Osteoblast (primary cell): ENCODE measurements around the gene DAPK3. TPM values are rescaled to one million over a fixed set of nuclear protein-coding genes. Genes with fewer than 3 reads are reported as not detected.
"Not testable (repeated sequence)": the region's sequence is repeated elsewhere in the genome, so short reads cannot be mapped to it uniquely, and the experiment has no call there.

Experiments used
- DNase-seq: peaks from one replicate; pipeline ENCODE4 v3.0.0; 2011; ENCODE audit warnings: low spot score, mixed read lengths; ENCODE audit not compliant: insufficient read length; ENCODE audit errors: missing footprints
- H2AFZ ChIP-seq: 2 replicates; pipeline ENCODE4 v1.6.0; 2011; ENCODE audit warnings: mild to moderate bottlenecking, low read length
- H3K27ac ChIP-seq: 2 replicates; pipeline ENCODE4 v1.5.1; 2011; ENCODE audit warnings: mild to moderate bottlenecking, low read depth, low read length, moderate library complexity
- H3K27me3 ChIP-seq: 2 replicates; pipeline ENCODE4 v1.6.0; 2012; ENCODE audit warnings: mild to moderate bottlenecking, control low read depth, inconsistent platforms, low read length, moderate library complexity; ENCODE audit not compliant: insufficient read depth
- H3K36me3 ChIP-seq: 2 replicates; pipeline ENCODE4 v1.5.1; 2011; ENCODE audit warnings: mild to moderate bottlenecking, low read length, control low read depth, moderate library complexity; ENCODE audit not compliant: insufficient read depth
- H3K4me1 ChIP-seq: 2 replicates; pipeline ENCODE4 v1.5.1; 2011; ENCODE audit warnings: mild to moderate bottlenecking, low read length, control low read depth, moderate library complexity; ENCODE audit not compliant: insufficient read depth
- H3K4me2 ChIP-seq: 2 replicates; pipeline ENCODE4 v1.6.0; 2011; ENCODE audit warnings: mild to moderate bottlenecking, low read length; ENCODE audit not compliant: insufficient read depth
- H3K4me3 ChIP-seq: fragments of 200-600 bp; sonication (generic); 3 replicates; pipeline ENCODE4 v1.5.1; 2012; ENCODE audit warnings: mild to moderate bottlenecking, low read length, inconsistent platforms; ENCODE audit not compliant: insufficient read depth
- H3K79me2 ChIP-seq: 2 replicates; pipeline ENCODE4 v1.6.0; 2012; ENCODE audit warnings: mild to moderate bottlenecking, low read length, control low read depth, inconsistent platforms; ENCODE audit not compliant: insufficient read depth
- H3K9me3 ChIP-seq: 2 replicates; pipeline ENCODE4 v1.5.1; 2011; ENCODE audit warnings: low read depth, low read length, control low read depth
- H4K20me1 ChIP-seq: 2 replicates; pipeline ENCODE4 v1.6.0; 2012; ENCODE audit warnings: mild to moderate bottlenecking, low read length, control low read depth; ENCODE audit not compliant: insufficient read depth
- CTCF ChIP-seq: IDR thresholded peaks from 2 replicates; pipeline ENCODE4 v1.5.1; 2011; ENCODE audit warnings: mild to moderate bottlenecking, low read depth, low read length, moderate library complexity; ENCODE audit errors: extremely low read depth
- total RNA-seq: library from RNA; depleted of rRNA; stranded (reverse); fragments of >200 nt; gene quantifications from 2 replicates; pipeline ENCODE4 v1.2.3, GENCODE V29; 2012

The DAPK3 gene
- total RNA-seq, 1 donor, result 131 TPM

GRCh38 chr19:3968556-3969434 is 2.1 kb downstream of the DAPK3 start:
- Histone ChIP-seq H4K20me1 (peaks cover 53% of the 10 kb centered on the region), H3K27ac (peak overlapping the region; percentile 94), H3K79me2 (peaks cover 59% of the 10 kb centered on the region), H3K9me3 (no peaks in the 10 kb centered on the region), H3K36me3 (peaks cover 41% of the 10 kb centered on the region), H2AFZ (no peak overlapping the region), H3K4me2 (peak overlapping the region; percentile 95), H3K27me3 (no peaks in the 10 kb centered on the region), H3K4me3 (peak overlapping the region; percentile 94), H3K4me1 (peaks cover 30% of the 10 kb centered on the region)
- TF ChIP-seq CTCF, result no peak
- DNase-seq, result peak; percentile 99

GRCh38 chr19:3967983-3968382 is 2.9 kb downstream of the DAPK3 start:
- Histone ChIP-seq H3K27ac (peak overlapping the region; percentile 94), H4K20me1 (peaks cover 58% of the 10 kb centered on the region), H3K4me2 (peak overlapping the region; percentile 95), H3K79me2 (peaks cover 67% of the 10 kb centered on the region), H3K4me1 (peaks cover 30% of the 10 kb centered on the region), H3K36me3 (peaks cover 49% of the 10 kb centered on the region)
- not testable (repeated sequence) for H2AFZ ChIP-seq, DNase-seq, H3K27me3 ChIP-seq, H3K4me3 ChIP-seq, H3K9me3 ChIP-seq

GRCh38 chr19:3966051-3967017 is 4.6 kb downstream of the DAPK3 start:
- H3K36me3 ChIP-seq, result peaks cover 60% of the 10 kb centered on the region
- TF ChIP-seq CTCF, result no peak
- peaks cover 77% of the 10 kb centered on the region for H3K79me2 ChIP-seq
- no peak overlapping the region for H3K4me2 ChIP-seq
- no peak overlapping the region for H2AFZ ChIP-seq
- H3K27ac ChIP-seq, result no peak overlapping the region
- H3K4me3 ChIP-seq, result no peak overlapping the region
- H3K9me3 ChIP-seq, result no peaks in the 10 kb centered on the region
- H3K27me3 ChIP-seq, result no peaks in the 10 kb centered on the region
- peaks cover 29% of the 10 kb centered on the region for H3K4me1 ChIP-seq
- DNase-seq, result no peak
- peaks cover 58% of the 10 kb centered on the region for H4K20me1 ChIP-seq

- Histone ChIP-seq H3K79me2 (peaks cover 77% of the 10 kb centered on the region), H3K4me2 (no peak overlapping the region), H3K9me3 (no peaks in the 10 kb centered on the region), H3K27ac (no peak overlapping the region), H3K4me1 (peaks cover 21% of the 10 kb centered on the region), H2AFZ (no peak overlapping the region), H3K4me3 (no peak overlapping the region), H3K36me3 (peaks cover 76% of the 10 kb centered on the region), H3K27me3 (no peaks in the 10 kb centered on the region), H4K20me1 (peaks cover 53% of the 10 kb centered on the region)
- no peak for TF ChIP-seq CTCF
- DNase-seq, result no peak
Measured at GRCh38 chr19:3964256-3965194, 6.4 kb downstream of the DAPK3 start.
